Measurements from ENCODE around the gene KLHL7.

Gene KLHL7

DNA sequence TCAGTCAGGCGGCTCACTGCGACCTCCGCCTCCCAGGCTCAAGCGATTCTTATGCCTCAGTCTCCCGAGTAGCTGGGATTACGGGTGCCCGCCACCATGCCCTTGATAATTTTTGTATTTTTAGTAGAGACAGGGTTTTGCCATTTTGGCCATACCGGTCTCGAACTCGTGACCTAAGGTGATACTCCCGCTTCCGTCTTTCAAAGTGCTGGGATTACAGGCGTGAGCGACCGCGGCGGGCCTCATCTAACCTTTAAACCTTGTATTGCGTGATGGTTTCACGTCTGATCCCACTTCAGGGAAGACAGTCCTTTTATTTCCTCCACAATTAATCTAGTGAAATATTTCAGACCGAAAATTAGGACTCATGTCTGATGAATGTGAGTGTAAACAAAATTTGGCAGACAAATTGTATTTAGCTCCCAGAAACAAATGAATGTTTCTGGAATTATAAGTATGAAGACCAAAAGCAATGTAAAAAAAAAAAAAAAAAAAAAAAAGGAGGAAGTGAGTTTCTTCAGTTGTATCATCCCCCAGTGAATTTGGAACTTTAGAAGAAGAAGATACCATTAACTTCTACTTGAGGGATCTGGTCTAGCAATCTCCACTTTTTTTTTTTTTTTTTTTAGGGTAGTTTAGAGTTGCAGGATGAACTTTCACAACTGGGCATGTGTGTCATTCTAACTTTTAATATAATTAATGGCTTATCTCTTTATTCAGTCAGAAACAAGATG, 77.9 kb downstream of the KLHL7 start:
- Histone ChIP-seq H4K91ac (ENCODE audit: low read depth, low read length) (no peak overlapping the region), H2BK120ac (ENCODE audit: insufficient read depth, low read length, poor library complexity) (no peak overlapping the region), H2BK5ac (ENCODE audit: low read depth, low read length, poor library complexity) (no peak overlapping the region), H3K4me2 (ENCODE audit: low read length) (peak overlapping the region; percentile 75), H3K27ac (ENCODE audit: low read depth, low read length) (no peak overlapping the region), H3K4me3 (ENCODE audit: low read depth, low read length) (no peak overlapping the region), H4K8ac (ENCODE audit: low read depth, low read length) (no peak overlapping the region), H3K36me3 (ENCODE audit: control insufficient read depth in 1 of 2, insufficient read depth in 2 of 2, low read length in 2 of 2) (peaks cover 2 to 10% of the 10 kb centered on the region in 2 experiments), H3K27me3 (ENCODE audit: insufficient read depth, low read length) (no peaks in the 10 kb centered on the region), H3K9ac (ENCODE audit: low read length) (no peak overlapping the region), H2BK12ac (ENCODE audit: low read length) (no peak overlapping the region), H2AK5ac (ENCODE audit: low read length) (no peak overlapping the region), H3K9me3 (ENCODE audit: insufficient read depth, low read depth, low read length) (no peaks in the 10 kb centered on the region), H3K23ac (ENCODE audit: low read length) (no peak overlapping the region), H3K79me1 (ENCODE audit: low read length) (peaks cover 3% of the 10 kb centered on the region), H2AFZ (ENCODE audit: insufficient read depth, low read length, poor library complexity) (no peak overlapping the region), H3K4me1 (ENCODE audit: control insufficient read depth in 1 of 2, insufficient read depth in 2 of 2, low read length in 2 of 2) (peaks cover 4 to 7% of the 10 kb centered on the region in 2 experiments), H3K4ac (ENCODE audit: low read depth, low read length) (peak overlapping the region; percentile 87), H3K14ac (ENCODE audit: low read length) (no peak overlapping the region), H3K18ac (ENCODE audit: low read length) (no peak overlapping the region), H4K12ac (ENCODE audit: low read depth, low read length) (no peak overlapping the region), H3K79me2 (ENCODE audit: control insufficient read depth, insufficient read depth, low read length, poor library complexity) (peaks cover 8% of the 10 kb centered on the region)
- WGBS (ENCODE audit: extremely low coverage, insufficient coverage, insufficient read length) = no CpG with 5 or more reads among the region's 20 CpGs
- no peak for DNase-seq

DNA sequence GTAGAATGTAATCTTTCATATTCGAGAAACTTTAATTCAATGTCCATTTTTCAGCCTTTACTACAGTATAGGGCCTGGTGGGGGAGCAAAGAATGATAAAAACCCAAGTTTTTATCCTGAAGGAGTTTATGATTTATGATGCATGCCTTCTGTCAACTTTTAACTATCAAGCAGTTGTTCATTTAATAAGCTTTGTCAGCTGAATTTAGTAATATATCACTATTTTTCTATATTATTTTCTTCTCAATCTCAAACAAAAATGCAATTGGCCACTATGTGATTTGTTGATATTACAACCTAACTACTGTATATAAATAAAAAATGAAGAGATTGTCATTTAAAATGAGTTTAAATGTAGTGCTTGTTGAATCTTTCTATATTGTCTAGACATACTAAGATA, 78.7 kb downstream of the KLHL7 start:
- H4K8ac ChIP-seq (ENCODE audit: low read depth, low read length) = no peak overlapping the region
- no peak overlapping the region for H3K4me3 ChIP-seq (ENCODE audit: low read depth, low read length)
- no peak for DNase-seq
- peaks cover 3% of the 10 kb centered on the region for H3K79me1 ChIP-seq (ENCODE audit: low read length)
- H3K79me2 ChIP-seq (ENCODE audit: control insufficient read depth, insufficient read depth, low read length, poor library complexity) = peaks cover 8% of the 10 kb centered on the region
- no peak overlapping the region for H4K91ac ChIP-seq (ENCODE audit: low read depth, low read length)
- no peak overlapping the region for H3K4me2 ChIP-seq (ENCODE audit: low read length)
- H2AFZ ChIP-seq (ENCODE audit: insufficient read depth, low read length, poor library complexity) = no peak overlapping the region
- no peak overlapping the region for H2BK12ac ChIP-seq (ENCODE audit: low read length)
- no peaks in the 10 kb centered on the region for H3K9me3 ChIP-seq (ENCODE audit: insufficient read depth, low read depth, low read length)
- H3K18ac ChIP-seq (ENCODE audit: low read length) = no peak overlapping the region
- H3K14ac ChIP-seq (ENCODE audit: low read length) = no peak overlapping the region
- no peak overlapping the region for H3K4ac ChIP-seq (ENCODE audit: low read depth, low read length)
- no CpG with 5 or more reads among the region's 1 CpG for WGBS (ENCODE audit: extremely low coverage, insufficient coverage, insufficient read length)
- no peaks in the 10 kb centered on the region for H3K27me3 ChIP-seq (ENCODE audit: insufficient read depth, low read length)
- H2BK5ac ChIP-seq (ENCODE audit: low read depth, low read length, poor library complexity) = no peak overlapping the region
- H3K36me3 ChIP-seq (ENCODE audit: control insufficient read depth in 1 of 2, insufficient read depth in 2 of 2, low read length in 2 of 2) = peaks cover 5 to 12% of the 10 kb centered on the region in 2 experiments
- H4K12ac ChIP-seq (ENCODE audit: low read depth, low read length) = no peak overlapping the region
- H3K9ac ChIP-seq (ENCODE audit: low read length) = no peak overlapping the region
- peaks cover 4 to 7% of the 10 kb centered on the region in 2 experiments for H3K4me1 ChIP-seq (ENCODE audit: control insufficient read depth in 1 of 2, insufficient read depth in 2 of 2, low read length in 2 of 2)
- H3K23ac ChIP-seq (ENCODE audit: low read length) = no peak overlapping the region
- H2BK120ac ChIP-seq (ENCODE audit: insufficient read depth, low read length, poor library complexity) = no peak overlapping the region
- H2AK5ac ChIP-seq (ENCODE audit: low read length) = no peak overlapping the region
- no peak overlapping the region for H3K27ac ChIP-seq (ENCODE audit: low read depth, low read length)

DNA sequence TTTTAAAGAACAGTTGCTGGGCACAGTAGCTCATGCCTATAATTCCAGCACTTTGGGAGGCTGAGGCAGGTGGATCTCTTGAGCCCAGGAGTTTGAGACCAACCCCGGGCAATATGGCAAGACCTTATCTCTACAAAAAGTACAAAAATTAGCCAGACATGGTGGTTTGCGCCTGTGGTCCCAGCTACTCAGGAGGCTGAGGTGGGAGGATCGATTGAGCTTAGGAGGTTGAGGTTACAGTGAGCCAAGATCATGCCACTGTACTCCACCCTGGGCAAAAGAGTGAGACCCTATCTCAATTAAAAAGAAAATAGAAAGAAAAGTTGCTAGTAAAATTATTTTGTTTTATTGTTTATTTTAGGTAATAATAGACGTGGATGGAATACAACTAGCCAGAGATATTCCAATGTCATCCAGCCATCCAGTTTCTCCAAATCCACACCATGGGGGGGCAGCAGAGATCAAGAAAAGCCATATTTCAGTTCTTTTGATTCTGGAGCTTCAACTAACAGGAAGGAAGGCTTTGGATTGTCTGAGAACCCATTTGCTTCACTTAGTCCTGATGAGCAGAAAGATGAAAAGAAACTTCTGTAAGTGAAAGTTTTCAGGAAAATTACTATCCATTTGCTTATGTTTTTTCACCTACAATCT, 79.2 kb downstream of the KLHL7 start:
- 100% methylated on average over 1 of the region's 4 CpGs for WGBS (ENCODE audit: extremely low coverage, insufficient coverage, insufficient read length)
- Histone ChIP-seq H2BK120ac (ENCODE audit: insufficient read depth, low read length, poor library complexity) (no peak overlapping the region), H3K4me1 (ENCODE audit: control insufficient read depth in 1 of 2, insufficient read depth in 2 of 2, low read length in 2 of 2) (peaks cover 4 to 7% of the 10 kb centered on the region in 2 experiments)

DNA sequence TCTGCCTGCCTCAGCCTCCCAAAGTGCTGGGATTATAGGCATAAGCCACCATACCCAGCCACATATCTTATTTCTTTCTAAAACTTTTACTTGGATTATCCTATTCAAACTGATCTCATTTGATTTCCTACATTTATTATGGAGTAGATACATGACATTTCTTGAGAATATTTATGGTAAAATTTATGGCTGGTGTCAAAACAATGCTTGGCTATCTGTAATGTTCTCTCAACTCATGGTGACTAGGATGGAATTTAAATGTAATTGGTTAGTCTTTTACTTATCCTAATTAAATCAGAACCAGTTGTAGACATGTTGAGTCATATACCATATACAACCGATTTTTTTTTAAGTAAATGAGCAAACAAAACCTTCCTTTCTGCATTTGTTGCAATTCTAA, 80.4 kb downstream of the KLHL7 start:
- no peak overlapping the region for H2BK12ac ChIP-seq (ENCODE audit: low read length)

More for the DNA sequence above, 79.2 kb downstream of the KLHL7 start:
- Histone ChIP-seq H3K27me3 (ENCODE audit: insufficient read depth, low read length) (no peaks in the 10 kb centered on the region), H3K79me2 (ENCODE audit: control insufficient read depth, insufficient read depth, low read length, poor library complexity) (peaks cover 8% of the 10 kb centered on the region), H4K91ac (ENCODE audit: low read depth, low read length) (no peak overlapping the region), H2BK12ac (ENCODE audit: low read length) (no peak overlapping the region), H2AFZ (ENCODE audit: insufficient read depth, low read length, poor library complexity) (no peak overlapping the region), H3K4me2 (ENCODE audit: low read length) (no peak overlapping the region), H3K36me3 (ENCODE audit: control insufficient read depth in 1 of 2, insufficient read depth in 2 of 2, low read length in 2 of 2) (peaks cover 6 to 17% of the 10 kb centered on the region in 2 experiments), H3K23ac (ENCODE audit: low read length) (no peak overlapping the region), H3K14ac (ENCODE audit: low read length) (no peak overlapping the region), H3K4ac (ENCODE audit: low read depth, low read length) (no peak overlapping the region), H4K8ac (ENCODE audit: low read depth, low read length) (no peak overlapping the region), H3K18ac (ENCODE audit: low read length) (no peak overlapping the region), H3K4me3 (ENCODE audit: low read depth, low read length) (no peak overlapping the region), H4K12ac (ENCODE audit: low read depth, low read length) (no peak overlapping the region), H2AK5ac (ENCODE audit: low read length) (no peak overlapping the region), H3K9ac (ENCODE audit: low read length) (no peak overlapping the region), H3K27ac (ENCODE audit: low read depth, low read length) (no peak overlapping the region), H2BK5ac (ENCODE audit: low read depth, low read length, poor library complexity) (no peak overlapping the region), H3K79me1 (ENCODE audit: low read length) (peaks cover 3% of the 10 kb centered on the region), H3K9me3 (ENCODE audit: insufficient read depth, low read depth, low read length) (no peaks in the 10 kb centered on the region)
- DNase-seq = peak in 1 of 2 donors; percentile 63

More for the DNA sequence above, 80.4 kb downstream of the KLHL7 start:
- Histone ChIP-seq H2AFZ (ENCODE audit: insufficient read depth, low read length, poor library complexity) (no peak overlapping the region), H3K27me3 (ENCODE audit: insufficient read depth, low read length) (no peaks in the 10 kb centered on the region), H3K18ac (ENCODE audit: low read length) (no peak overlapping the region), H3K9me3 (ENCODE audit: insufficient read depth, low read depth, low read length) (no peaks in the 10 kb centered on the region), H3K23ac (ENCODE audit: low read length) (no peak overlapping the region), H2BK120ac (ENCODE audit: insufficient read depth, low read length, poor library complexity) (no peak overlapping the region), H3K36me3 (ENCODE audit: control insufficient read depth in 1 of 2, insufficient read depth in 2 of 2, low read length in 2 of 2) (peaks cover 6 to 17% of the 10 kb centered on the region in 2 experiments), H4K91ac (ENCODE audit: low read depth, low read length) (no peak overlapping the region), H3K4me3 (ENCODE audit: low read depth, low read length) (no peak overlapping the region), H3K4ac (ENCODE audit: low read depth, low read length) (no peak overlapping the region), H3K79me1 (ENCODE audit: low read length) (peaks cover 3% of the 10 kb centered on the region), H2BK5ac (ENCODE audit: low read depth, low read length, poor library complexity) (no peak overlapping the region), H3K79me2 (ENCODE audit: control insufficient read depth, insufficient read depth, low read length, poor library complexity) (peaks cover 8% of the 10 kb centered on the region), H4K12ac (ENCODE audit: low read depth, low read length) (no peak overlapping the region), H4K8ac (ENCODE audit: low read depth, low read length) (no peak overlapping the region), H3K14ac (ENCODE audit: low read length) (no peak overlapping the region), H2AK5ac (ENCODE audit: low read length) (no peak overlapping the region), H3K9ac (ENCODE audit: low read length) (no peak overlapping the region), H3K4me1 (ENCODE audit: control insufficient read depth in 1 of 2, insufficient read depth in 2 of 2, low read length in 2 of 2) (peaks cover 4 to 7% of the 10 kb centered on the region in 2 experiments), H3K27ac (ENCODE audit: low read depth, low read length) (no peak overlapping the region), H3K4me2 (ENCODE audit: low read length) (no peak overlapping the region)
- DNase-seq = no peak
- no CpG with 5 or more reads among the region's 1 CpG for WGBS (ENCODE audit: extremely low coverage, insufficient coverage, insufficient read length)
